IPS-18c (cell line): Measurements from ENCODE around the gene MCL1.

Experiments
- H3K4me3 ChIP-seq: 2 replicates; pipeline ENCODE4 v1.7.0; 2013; ENCODE audit warnings: low read depth, mild to moderate bottlenecking, low read length, moderate library complexity; ENCODE audit not compliant: insufficient read depth
- H3K9me3 ChIP-seq: one replicate; pipeline ENCODE4 v1.6.1; 2013; ENCODE audit warnings: mild to moderate bottlenecking, low read length, moderate library complexity; ENCODE audit not compliant: control insufficient read depth, insufficient read depth

Gene MCL1

DNA sequence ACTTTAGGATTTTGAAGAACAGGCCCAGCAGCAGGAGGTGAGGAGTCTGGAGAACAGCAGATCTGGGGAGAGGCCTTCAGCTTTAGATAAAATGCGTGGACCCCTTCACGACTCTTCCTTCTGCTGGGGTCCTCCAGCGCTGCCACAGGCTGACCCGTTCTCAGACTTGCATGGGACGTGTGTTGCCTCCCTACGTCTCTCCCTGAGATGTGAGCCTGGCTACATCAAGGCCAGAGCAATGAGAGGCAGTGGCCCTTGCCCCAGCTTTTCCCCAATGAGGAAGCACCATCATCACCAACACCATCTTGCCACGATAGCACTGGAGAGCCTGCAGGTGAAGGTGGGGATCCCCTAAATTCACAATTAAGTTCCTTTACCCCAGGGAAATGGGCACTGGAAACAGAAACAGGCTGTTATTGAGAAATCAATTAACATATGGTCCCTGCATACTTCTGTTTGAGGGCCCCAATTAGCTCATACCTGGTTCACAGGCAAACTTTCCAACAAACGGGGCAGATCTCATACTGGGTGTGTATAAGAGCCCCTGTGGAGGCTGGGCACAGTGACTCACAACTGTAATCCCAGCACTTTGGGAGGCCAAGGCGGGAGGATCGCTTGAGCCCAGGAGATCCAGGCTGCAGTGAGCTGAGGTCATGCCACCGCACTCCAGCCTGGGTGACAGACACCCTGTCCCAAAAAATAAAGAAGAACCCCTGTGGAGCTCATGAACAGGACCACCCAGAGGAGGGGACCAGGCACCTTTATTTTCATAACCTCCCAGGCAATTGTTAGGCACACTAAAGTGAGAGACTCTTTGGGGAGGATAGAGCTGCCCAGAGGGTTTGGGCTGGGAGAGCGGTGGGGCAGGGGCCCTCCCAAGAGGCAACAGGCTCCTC is 42.3 kb downstream of the MCL1 start:
- no peak overlapping the region for H3K4me3 ChIP-seq
- no peaks in the 10 kb centered on the region for H3K9me3 ChIP-seq

DNA sequence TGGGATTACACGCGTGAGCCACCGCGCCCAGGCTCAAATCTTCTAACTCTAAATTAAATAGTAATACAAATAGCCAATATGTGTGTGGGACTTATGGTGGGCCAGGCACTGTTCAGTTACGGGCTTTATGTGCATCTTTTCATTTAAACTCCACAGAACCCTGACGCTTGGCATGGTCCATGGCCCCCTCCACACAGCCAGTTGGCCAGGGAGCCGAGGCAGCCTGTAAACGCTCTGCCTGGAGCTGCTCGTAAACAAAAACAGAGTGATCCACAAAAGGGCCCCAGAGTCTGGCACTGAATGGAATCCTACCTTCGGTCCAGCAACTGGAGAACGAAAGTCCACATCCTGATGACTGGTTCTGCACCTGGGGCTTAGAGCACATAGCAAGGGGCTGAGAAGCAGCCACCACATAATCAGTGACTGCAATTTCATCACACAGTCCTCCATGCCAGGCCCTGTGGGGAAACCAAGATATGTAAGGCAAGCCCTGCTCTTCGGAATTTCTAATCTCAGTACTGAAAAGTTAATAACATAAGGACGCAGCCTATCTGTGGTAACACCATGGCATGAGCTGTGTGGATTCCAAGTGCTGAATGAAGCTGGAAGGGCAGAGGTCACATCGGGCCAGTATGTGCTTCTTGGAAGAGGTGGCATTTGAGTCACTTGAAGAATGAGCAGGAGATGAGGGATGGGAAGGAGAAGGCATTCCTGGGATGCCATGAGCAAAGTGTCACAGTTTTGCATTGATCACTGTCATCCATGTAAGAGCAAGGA is 43.7 kb downstream of the MCL1 start:
- Histone ChIP-seq H3K4me3 (no peak overlapping the region), H3K9me3 (no peaks in the 10 kb centered on the region)

DNA sequence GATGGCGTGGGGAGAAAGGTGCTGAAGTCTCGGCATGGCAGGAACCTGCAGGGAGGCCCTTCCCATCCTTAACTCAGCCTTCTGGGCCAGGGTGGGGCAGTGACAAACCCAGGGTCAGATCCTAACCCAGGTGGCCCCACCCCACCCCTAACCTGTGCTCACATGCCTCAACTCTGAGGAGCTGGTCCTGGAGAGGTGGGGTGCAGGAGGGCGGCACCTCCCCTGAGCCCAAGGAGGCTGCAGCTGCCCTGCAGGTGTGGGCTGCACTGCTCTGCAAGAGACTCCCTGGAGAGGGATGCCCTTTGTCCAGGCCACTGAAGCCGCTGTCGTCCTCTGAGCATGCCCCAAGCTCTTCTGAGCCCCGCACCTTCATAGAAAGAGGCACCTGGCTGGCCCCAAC is 45.4 kb downstream of the MCL1 start:
- Histone ChIP-seq H3K4me3 (no peak overlapping the region), H3K9me3 (no peaks in the 10 kb centered on the region)

DNA sequence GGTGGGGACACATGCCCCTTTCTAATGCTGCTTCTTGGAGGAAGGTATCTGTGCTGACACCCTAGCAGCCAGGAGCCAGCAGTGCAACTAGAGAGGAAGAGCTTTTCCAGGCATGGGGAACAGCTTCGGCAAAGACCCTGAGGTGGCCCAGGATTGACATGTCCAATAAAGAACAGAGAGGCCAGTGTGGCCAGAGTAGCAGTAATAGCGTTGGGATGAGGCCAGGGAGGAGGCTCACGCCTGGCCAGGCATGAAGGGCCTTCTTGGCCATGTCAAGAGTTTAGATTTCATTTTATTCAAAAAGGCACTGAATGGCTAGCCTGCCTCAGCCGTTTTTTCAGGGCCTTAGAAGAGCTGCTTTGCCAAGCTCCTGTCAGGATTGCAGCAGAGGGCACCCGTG is 46.5 kb downstream of the MCL1 start:
- no peaks in the 10 kb centered on the region for H3K9me3 ChIP-seq
- H3K4me3 ChIP-seq: no peak overlapping the region

DNA sequence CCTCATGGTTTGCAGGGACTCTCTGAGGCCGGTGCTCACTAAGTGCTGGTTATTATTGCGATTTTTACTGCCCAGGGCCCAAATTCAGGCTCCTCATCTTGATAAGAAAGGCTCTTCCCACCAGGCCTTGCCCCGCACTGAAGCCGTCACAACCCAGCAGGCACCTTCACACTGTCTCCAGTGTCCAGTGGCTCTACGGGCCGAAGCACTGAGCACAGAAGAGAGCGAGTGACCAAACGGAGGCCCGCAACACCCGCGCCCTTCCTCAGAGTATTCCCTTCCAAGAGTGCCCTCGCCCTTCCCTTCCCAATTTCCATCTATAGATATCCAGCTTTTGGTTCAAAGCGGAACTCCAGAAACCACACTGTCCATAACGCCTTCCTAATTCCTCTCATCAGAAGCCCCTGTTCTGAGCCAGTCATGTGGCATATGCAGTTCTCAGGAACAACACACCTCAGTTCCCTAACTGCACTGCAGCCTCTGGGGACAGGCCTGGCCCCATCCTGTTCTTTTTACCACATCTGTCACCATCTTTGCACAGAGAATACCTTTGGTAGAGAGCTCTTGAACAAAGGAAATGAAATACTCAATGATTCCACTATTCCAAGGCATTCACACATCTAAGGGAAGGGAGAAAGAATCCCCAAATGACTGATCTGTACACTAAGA is 48.8 kb downstream of the MCL1 start:
- no peak overlapping the region for H3K4me3 ChIP-seq

DNA sequence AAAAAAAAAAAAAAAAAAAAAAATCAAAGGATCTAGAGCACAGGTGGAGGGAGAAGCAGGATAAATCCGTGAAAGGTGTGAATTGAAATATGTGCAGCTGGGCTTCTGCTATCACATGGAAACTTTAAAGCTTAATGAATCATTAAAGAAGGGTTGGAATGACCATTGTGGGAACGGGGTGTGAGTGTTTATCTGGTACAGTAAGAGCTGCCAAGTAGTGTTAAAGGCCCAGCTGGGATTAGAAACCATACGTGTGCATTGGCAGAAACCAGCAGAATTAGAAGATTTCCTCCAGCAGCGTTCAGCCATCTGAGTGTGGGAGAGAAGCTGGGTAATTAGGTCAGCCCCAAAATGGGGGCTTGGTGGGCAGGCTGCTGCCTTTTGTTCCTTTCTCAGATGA is 50.4 kb downstream of the MCL1 start:
- Histone ChIP-seq H3K9me3 (no peaks in the 10 kb centered on the region), H3K4me3 (no peak overlapping the region)

More for the DNA sequence above, 48.8 kb downstream of the MCL1 start:
- H3K9me3 ChIP-seq: no peaks in the 10 kb centered on the region

DNA sequence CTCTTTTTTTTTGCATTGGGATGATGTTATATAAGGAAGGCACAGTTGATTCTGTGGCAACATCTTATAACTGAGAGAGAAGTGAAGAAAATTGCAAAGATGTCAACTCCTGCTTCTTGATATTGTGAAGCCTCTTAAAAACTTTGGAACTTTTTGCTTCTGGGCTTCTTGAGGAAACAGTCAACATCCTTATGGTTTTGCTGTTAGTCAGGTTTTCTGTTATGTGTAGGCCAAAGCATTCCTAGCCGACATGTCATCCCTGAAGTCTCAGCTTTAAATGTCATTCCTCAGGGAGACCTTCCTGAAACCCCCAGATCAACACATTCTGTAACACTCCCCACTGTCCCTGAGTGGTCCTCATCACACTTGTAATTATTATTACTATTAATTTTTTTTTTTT is 51.2 kb downstream of the MCL1 start:
- no peak overlapping the region for H3K4me3 ChIP-seq
- H3K9me3 ChIP-seq: no peaks in the 10 kb centered on the region

DNA sequence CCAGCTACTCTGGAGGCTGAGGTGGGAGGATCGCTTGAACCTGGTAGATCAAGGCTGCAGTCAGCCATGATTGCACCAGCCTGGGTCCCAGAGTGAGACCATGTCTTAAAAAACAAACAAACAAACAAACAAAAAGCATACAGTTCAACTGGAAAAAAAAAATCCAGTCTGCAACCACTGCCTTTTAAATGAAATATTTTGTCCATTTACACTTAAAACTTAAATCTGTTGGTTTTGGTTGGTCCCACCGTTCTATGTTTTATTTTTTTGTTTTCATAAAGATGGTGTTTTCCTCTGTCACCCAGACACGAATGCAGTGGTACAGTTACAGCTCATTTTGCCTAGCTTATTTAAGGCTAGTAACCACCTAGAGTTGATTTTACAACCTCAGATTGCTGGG is 54.1 kb downstream of the MCL1 start:
- Histone ChIP-seq H3K9me3 (no peaks in the 10 kb centered on the region), H3K4me3 (no peak overlapping the region)
